Measurements from ENCODE around the gene SLX9.

DNA sequence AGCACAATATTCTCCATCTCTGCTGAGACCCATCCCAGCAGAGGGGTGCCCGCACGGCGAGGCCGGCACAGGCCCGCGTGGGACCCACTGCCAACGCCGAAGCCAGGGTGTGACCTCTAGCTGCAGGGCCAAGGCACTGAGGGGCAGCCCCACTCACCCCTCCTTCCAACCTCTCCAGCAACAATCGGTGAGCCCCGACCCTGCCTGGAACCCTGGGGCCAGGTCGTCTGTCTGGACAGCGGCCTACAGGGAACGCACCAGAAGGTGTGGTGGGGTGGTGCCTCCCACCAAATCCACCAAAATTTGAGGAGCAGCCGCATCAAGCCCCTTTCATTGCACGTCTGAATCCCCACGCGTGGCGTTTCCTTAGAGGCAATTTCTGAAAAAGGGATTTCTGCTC is 71.6 kb downstream of the SLX9 start:
- no peak for TF ChIP-seq POLR2A (IDR thresholded peaks at IDR 0.05)
- TF ChIP-seq, protein P1, sequence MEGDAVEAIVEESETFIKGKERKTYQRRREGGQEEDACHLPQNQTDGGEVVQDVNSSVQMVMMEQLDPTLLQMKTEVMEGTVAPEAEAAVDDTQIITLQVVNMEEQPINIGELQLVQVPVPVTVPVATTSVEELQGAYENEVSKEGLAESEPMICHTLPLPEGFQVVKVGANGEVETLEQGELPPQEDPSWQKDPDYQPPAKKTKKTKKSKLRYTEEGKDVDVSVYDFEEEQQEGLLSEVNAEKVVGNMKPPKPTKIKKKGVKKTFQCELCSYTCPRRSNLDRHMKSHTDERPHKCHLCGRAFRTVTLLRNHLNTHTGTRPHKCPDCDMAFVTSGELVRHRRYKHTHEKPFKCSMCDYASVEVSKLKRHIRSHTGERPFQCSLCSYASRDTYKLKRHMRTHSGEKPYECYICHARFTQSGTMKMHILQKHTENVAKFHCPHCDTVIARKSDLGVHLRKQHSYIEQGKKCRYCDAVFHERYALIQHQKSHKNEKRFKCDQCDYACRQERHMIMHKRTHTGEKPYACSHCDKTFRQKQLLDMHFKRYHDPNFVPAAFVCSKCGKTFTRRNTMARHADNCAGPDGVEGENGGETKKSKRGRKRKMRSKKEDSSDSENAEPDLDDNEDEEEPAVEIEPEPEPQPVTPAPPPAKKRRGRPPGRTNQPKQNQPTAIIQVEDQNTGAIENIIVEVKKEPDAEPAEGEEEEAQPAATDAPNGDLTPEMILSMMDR (IDR thresholded peaks at IDR 0.05 in 8 of 11, conservative IDR thresholded peaks at IDR 0.05 in 3 of 11), result no peak
- TF ChIP-seq POLR2AphosphoS5 (IDR thresholded peaks at IDR 0.05), result no peak
